IMR-90 (cell line): ENCODE data around the gene ZNF26. TPM values are rescaled to one million over a fixed set of nuclear protein-coding genes. Genes with fewer than 3 reads are reported as not detected.
A peak's percentile ranks its signal among the peaks of the same experiment; 100 is the strongest.
"Not testable (repeated sequence)": the region's sequence is repeated elsewhere in the genome, so short reads cannot be mapped to it uniquely, and the experiment has no call there.

Experiments
- ATAC-seq: fragments of 200-7000 bp; cut with Tn5 transposase; 2 replicates; pipeline ENCODE4 v1.9.1; 2020; ENCODE audit warnings: low read depth, mild to moderate bottlenecking, moderate library complexity
- BruUV-seq: library from RNA; stranded (reverse); fragments of 400-500 nt; replicated peaks from 2 replicates; lab custom pipeline; 2021; lab: Mats Ljungman, UMichigan
- CTCF ChIA-PET: fragments of 300-600 bp; formaldehyde crosslinking; extraction: SDS; loops from one replicate; lab custom pipeline; 2021; ENCODE audit warnings: antibody characterized with exemption; lab: Yijun Ruan, JAX
- POLR2A ChIA-PET: fragments of 300-600 bp; sonication (Branson Sonifier 250); formaldehyde crosslinking; loops from one replicate; lab custom pipeline; 2022; ENCODE audit warnings: antibody characterized with exemption; ENCODE audit not compliant: unreplicated experiment; lab: Charles Lee
- DNase-seq: peaks from one replicate; pipeline ENCODE4 v3.0.0; 2013
- H2AFZ ChIP-seq: replicated peaks from 2 replicates; pipeline ENCODE3; 2013; ENCODE audit warnings: low read length, mild to moderate bottlenecking; ENCODE audit not compliant: poor library complexity
- H2AK5ac ChIP-seq: 2 replicates; pipeline ENCODE4 v1.6.1; 2013; ENCODE audit warnings: low read depth, low read length, inconsistent platforms
- H2AK9ac ChIP-seq: replicated peaks from 2 replicates; pipeline ENCODE3; 2013; ENCODE audit warnings: mild to moderate bottlenecking, low read depth, low read length, moderate library complexity; ENCODE audit not compliant: poor library complexity
- H2BK120ac ChIP-seq: 2 replicates; pipeline ENCODE4 v1.6.1; 2013; ENCODE audit warnings: low read depth, low read length, inconsistent platforms
- H2BK15ac ChIP-seq: 3 replicates; pipeline ENCODE4 v1.6.1; 2013; ENCODE audit warnings: low read depth, low read length, inconsistent platforms
- H2BK20ac ChIP-seq: 2 replicates; pipeline ENCODE4 v1.6.1; 2013; ENCODE audit warnings: low read depth, mild to moderate bottlenecking, inconsistent platforms, low read length, moderate library complexity
- H2BK5ac ChIP-seq: 2 replicates; pipeline ENCODE4 v1.6.1; 2013; ENCODE audit warnings: mild to moderate bottlenecking, low read depth, low read length, inconsistent platforms; ENCODE audit not compliant: poor library complexity, severe bottlenecking
- H3K14ac ChIP-seq: replicated peaks from 2 replicates; pipeline ENCODE4 v1.6.1; 2013; ENCODE audit warnings: low read depth, low read length, inconsistent platforms
- H3K18ac ChIP-seq: 2 replicates; pipeline ENCODE4 v1.6.1; 2013; ENCODE audit warnings: low read depth, low read length, control low read depth
- H3K23ac ChIP-seq: 2 replicates; pipeline ENCODE4 v1.6.1; 2013; ENCODE audit warnings: low read depth, low read length, inconsistent platforms
- H3K27ac ChIP-seq: 2 replicates; pipeline ENCODE4 v1.5.1; 2013; ENCODE audit warnings: mild to moderate bottlenecking, control low read depth, low read length; ENCODE audit not compliant: insufficient read depth
- H3K27me3 ChIP-seq: 2 replicates; pipeline ENCODE4 v1.6.1; 2013; ENCODE audit warnings: low read length; ENCODE audit not compliant: control insufficient read depth, insufficient read depth
- H3K36me3 ChIP-seq: 2 replicates; pipeline ENCODE4 v1.6.1; 2013; ENCODE audit warnings: low read length, mixed read lengths; ENCODE audit not compliant: control insufficient read depth, insufficient read depth
- H3K4ac ChIP-seq: 2 replicates; pipeline ENCODE4 v1.6.1; 2013; ENCODE audit warnings: low read depth, low read length, inconsistent platforms
- H3K4me1 ChIP-seq: 2 replicates; pipeline ENCODE4 v1.6.1; 2013; ENCODE audit warnings: low read length, mixed read lengths; ENCODE audit not compliant: control insufficient read depth, insufficient read depth
- H3K4me2 ChIP-seq: 2 replicates; pipeline ENCODE4 v1.6.1; 2013; ENCODE audit warnings: low read depth, mild to moderate bottlenecking, control low read depth, low read length, moderate library complexity
- H3K4me3 ChIP-seq: 2 replicates; pipeline ENCODE4 v1.5.1; 2013; ENCODE audit warnings: low read depth, mild to moderate bottlenecking, control low read depth, low read length, moderate library complexity; ENCODE audit not compliant: insufficient read depth
- H3K56ac ChIP-seq: 2 replicates; pipeline ENCODE4 v1.6.1; 2013; ENCODE audit warnings: low read length, inconsistent platforms; ENCODE audit not compliant: insufficient read depth; ENCODE audit errors: extremely low read depth
- H3K79me1 ChIP-seq, 2 experiments: 2 replicates each; pipeline ENCODE4 v1.6.1; 2013; ENCODE audit warnings: low read length in 2 of 2, inconsistent platforms in 1 of 2, low read depth in 1 of 2
- H3K9ac ChIP-seq: 2 replicates; pipeline ENCODE4 v1.6.1; 2013; ENCODE audit warnings: low read depth, low read length, control low read depth
- H3K9me1 ChIP-seq: 2 replicates; pipeline ENCODE4 v1.6.1; 2013; ENCODE audit warnings: low read length, inconsistent platforms; ENCODE audit not compliant: insufficient read depth
- H3K9me3 ChIP-seq: 2 replicates; pipeline ENCODE4 v1.6.1; 2013; ENCODE audit warnings: low read length; ENCODE audit not compliant: control insufficient read depth, insufficient read depth
- H4K20me1 ChIP-seq: 2 replicates; pipeline ENCODE4 v1.6.1; 2013; ENCODE audit warnings: low read length, inconsistent platforms; ENCODE audit not compliant: insufficient read depth
- H4K5ac ChIP-seq: 2 replicates; pipeline ENCODE4 v1.6.1; 2013; ENCODE audit warnings: mild to moderate bottlenecking, low read depth, low read length, control low read depth
- H4K8ac ChIP-seq, 2 experiments: 2 replicates each; pipeline ENCODE4 v1.6.1; 2013; ENCODE audit warnings: low read depth in 2 of 2, low read length in 2 of 2, control low read depth in 1 of 2, inconsistent platforms in 1 of 2
- H4K91ac ChIP-seq: 2 replicates; pipeline ENCODE4 v1.6.1; 2013; ENCODE audit warnings: low read depth, low read length, inconsistent platforms; ENCODE audit not compliant: insufficient read depth
- BHLHE40 ChIP-seq: fragments of 150-350 bp; IDR thresholded peaks from 2 replicates; pipeline ENCODE4 v1.6.1; 2016; ENCODE audit warnings: mild to moderate bottlenecking, low read depth, low read length
- FOS ChIP-seq: fragments of 150-350 bp; IDR thresholded peaks from 2 replicates; pipeline ENCODE4 v1.6.1; 2016; ENCODE audit warnings: low read depth, low read length
- MAZ ChIP-seq: IDR thresholded peaks from 2 replicates; pipeline ENCODE4 v1.6.1; 2012; ENCODE audit warnings: low read depth, mild to moderate bottlenecking, low read length, improper control_type of control experiment, moderate library complexity, borderline replicate concordance
- MXI1 ChIP-seq: IDR thresholded peaks from 2 replicates; pipeline ENCODE4 v1.6.1; 2012; ENCODE audit warnings: low read depth, mild to moderate bottlenecking, low read length, moderate library complexity, borderline replicate concordance
- SMC3 ChIP-seq: fragments of 150-350 bp; IDR thresholded peaks from 2 replicates; pipeline ENCODE4 v1.6.1; 2016; ENCODE audit warnings: low read depth, mild to moderate bottlenecking, antibody characterized with exemption, low read length, moderate library complexity
- WGBS, 2 experiments: methylation state at CpG; one replicate each; pipeline versions ENCODE4 v1.1.5 to v1.1.7; 2013; ENCODE audit warnings: missing lambda C conversion rate in 2 of 2; ENCODE audit not compliant: insufficient read length in 1 of 2; ENCODE audit errors: extremely low coverage in 2 of 2; 5-methylcytosine and 5-hydroxymethylcytosine counted together
- dilution Hi-C: fragments of 300-500 bp; cut with HindIII; formaldehyde crosslinking; loops from one replicate; pipeline ENCODE4 v1.14.3; 2018; ENCODE audit warnings: low sequenced_read_pairs; ENCODE audit not compliant: unreplicated experiment
- in situ Hi-C: fragments of 300-500 bp; cut with MboI; formaldehyde crosslinking; loops from 3 replicates; pipeline ENCODE4 v1.14.3; 2019; ENCODE audit warnings: low sequenced_read_pairs, inconsistent platforms, mixed read lengths
- intact Hi-C: fragments of 100-400 bp; cut with micrococcal nuclease; formaldehyde crosslinking; loops from 2 replicates; pipeline ENCODE4 v1.10.0; 2022
- polyA plus RNA-seq, 3 experiments: library from polyadenylated mRNA; depleted of rRNA; stranded (reverse); fragments of >200 nt; gene quantifications; 2 replicates each; pipeline ENCODE4 v1.2.3, GENCODE V29; 2012; ENCODE audit warnings: low replicate concordance in 1 of 3
- total RNA-seq: library from RNA; depleted of rRNA; stranded (reverse); fragments of >200 nt; gene quantifications from 2 replicates; pipeline ENCODE4 v1.2.3, GENCODE V29; 2012
- TF ChIP-seq, protein P1 (sequence below): fragments of 150-350 bp; IDR thresholded peaks from 2 replicates; pipeline ENCODE4 v1.6.1; 2016; ENCODE audit warnings: low read depth, mild to moderate bottlenecking, low read length, moderate library complexity, borderline replicate concordance

Gene ZNF26
- total and polyA plus RNA-seq, 2 of the 4 experiments (the other 2 are of a cell fraction), result 6.3 to 11.8 TPM

DNA sequence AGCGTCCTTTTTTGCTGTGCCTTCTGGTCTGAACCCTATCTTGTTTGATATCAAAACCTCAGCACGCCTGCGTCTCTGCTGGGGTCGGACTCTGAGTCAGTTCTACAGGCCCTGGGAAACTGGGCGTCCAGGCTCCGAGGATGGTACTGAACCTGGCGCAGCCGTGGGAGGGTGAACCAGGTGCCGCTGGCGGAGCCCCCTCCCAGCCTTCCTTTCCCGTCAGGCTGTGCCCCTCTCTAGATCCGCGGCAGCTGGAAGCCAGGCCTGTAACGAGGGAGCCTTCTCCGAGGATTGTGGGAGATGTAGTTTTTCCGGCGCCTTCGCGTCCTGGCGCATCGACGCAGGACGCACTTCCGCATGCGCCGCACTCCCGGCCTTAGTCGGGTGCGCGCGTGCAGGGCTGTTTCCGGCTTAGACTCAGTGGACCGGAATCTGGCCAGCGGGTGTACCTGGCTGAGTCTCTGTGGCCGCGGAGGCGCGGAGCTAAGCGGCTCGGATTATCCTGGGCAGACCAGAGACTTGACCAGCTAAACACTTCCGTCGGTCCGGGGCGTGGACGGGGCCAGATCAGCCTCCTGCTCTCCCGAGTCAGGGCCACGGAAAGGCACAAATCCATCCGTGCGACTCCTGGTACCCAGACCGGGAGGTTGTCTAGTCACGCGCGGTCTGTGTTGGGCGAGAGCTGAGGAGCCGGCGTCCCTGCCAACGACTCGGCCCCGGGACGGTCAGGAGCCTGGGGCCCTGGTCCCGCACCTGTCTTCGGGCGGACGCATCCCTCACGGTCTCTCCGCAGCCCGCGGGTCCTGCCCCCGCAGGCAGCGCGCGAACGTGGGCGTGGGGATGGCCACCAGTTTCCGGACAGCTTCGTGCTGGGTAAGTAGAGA is at the start of gene ZNF26 (continued):
- peak; percentile 58; the same call in 1 of the 2 replicates for TF ChIP-seq MAZ
- peak; percentile 89 for TF ChIP-seq BHLHE40
- no peak for TF ChIP-seq FOS
- TF ChIP-seq MXI1, result peak; percentile 97
- TF ChIP-seq SMC3, result no peak
- TF ChIP-seq, protein P1, sequence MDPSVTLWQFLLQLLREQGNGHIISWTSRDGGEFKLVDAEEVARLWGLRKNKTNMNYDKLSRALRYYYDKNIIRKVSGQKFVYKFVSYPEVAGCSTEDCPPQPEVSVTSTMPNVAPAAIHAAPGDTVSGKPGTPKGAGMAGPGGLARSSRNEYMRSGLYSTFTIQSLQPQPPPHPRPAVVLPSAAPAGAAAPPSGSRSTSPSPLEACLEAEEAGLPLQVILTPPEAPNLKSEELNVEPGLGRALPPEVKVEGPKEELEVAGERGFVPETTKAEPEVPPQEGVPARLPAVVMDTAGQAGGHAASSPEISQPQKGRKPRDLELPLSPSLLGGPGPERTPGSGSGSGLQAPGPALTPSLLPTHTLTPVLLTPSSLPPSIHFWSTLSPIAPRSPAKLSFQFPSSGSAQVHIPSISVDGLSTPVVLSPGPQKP, result 0 out of 2 replicates have a peak, but pooled peaks have one; percentile 30

DNA sequence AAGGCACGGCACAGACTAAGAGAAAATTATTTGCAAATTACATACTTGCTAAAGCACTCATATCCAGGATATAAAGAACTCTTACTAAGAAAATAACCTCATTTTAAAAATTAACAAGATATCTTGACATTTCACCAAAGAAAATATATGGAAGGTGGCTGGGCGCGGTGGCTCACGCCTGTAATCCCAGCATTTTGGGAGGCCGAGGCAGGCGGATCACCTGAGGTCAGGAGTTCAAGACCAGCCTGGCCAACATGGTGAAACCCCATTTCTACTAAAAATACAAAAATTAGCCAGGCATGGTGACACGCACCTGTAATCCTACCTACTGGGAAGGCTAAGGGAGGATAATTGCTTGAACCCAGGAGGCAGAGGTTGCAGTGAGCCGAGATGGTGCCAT is 49.2 kb upstream of the ZNF26 start:
- H2BK120ac ChIP-seq, H3K4me2 ChIP-seq, H3K23ac ChIP-seq, H3K9me1 ChIP-seq, H3K18ac ChIP-seq, H2AK9ac ChIP-seq, H2BK15ac ChIP-seq, H3K79me1 ChIP-seq, POLR2A ChIA-PET, H4K20me1 ChIP-seq, CTCF ChIA-PET, H3K4me3 ChIP-seq, H3K27ac ChIP-seq, H2AFZ ChIP-seq, H4K5ac ChIP-seq, H2BK5ac ChIP-seq, H3K27me3 ChIP-seq, H3K4me1 ChIP-seq, H4K8ac ChIP-seq, H4K91ac ChIP-seq, BruUV-seq, DNase-seq, H3K9ac ChIP-seq, in situ Hi-C loops, H2BK20ac ChIP-seq, H3K56ac ChIP-seq, ATAC-seq, H2AK5ac ChIP-seq, intact Hi-C loops, H3K14ac ChIP-seq, dilution Hi-C loops, H3K4ac ChIP-seq: not testable (repeated sequence)
- Histone ChIP-seq H3K36me3 (peaks cover 29% of the 10 kb centered on the region), H3K9me3 (peaks cover 56% of the 10 kb centered on the region)
- WGBS, 2 experiments, result 100% methylated on average over 1 of the region's 8 CpGs; no CpG with 5 or more reads in 1 of the 2 experiments
